Astrocyte of the spinal cord (primary cell): ENCODE measurements around the gene CHMP6.
A peak's percentile ranks its signal among the peaks of the same experiment; 100 is the strongest.

Source experiments
- DNase-seq: peaks from one replicate; pipeline ENCODE4 v3.0.0; 2011; ENCODE audit warnings: low read depth, low spot score
- H3K4me3 ChIP-seq: 2 replicates; pipeline ENCODE4 v1.5.1; 2011; ENCODE audit warnings: low read depth, mild to moderate bottlenecking, low read length, moderate library complexity
- in situ Hi-C: cut with HindIII; loops from 2 replicates; pipeline ENCODE4 v1.10.0; 2017; ENCODE audit warnings: low sequenced_read_pairs
- TF ChIP-seq, protein P1 (sequence below): IDR thresholded peaks from 2 replicates; pipeline ENCODE4 v1.5.1; 2012; ENCODE audit warnings: low read depth, mild to moderate bottlenecking, low read length, inconsistent platforms

The CHMP6 gene

GRCh38 chr17:81034779-81035520, 43.3 kb downstream of the CHMP6 start, which contains the start of gene BAIAP2:
TSS of gene BAIAP2 (plus strand) at chr17:81035151. CDS start at chr17:81035255, 104 bp downstream.
- peak; percentile 93 for DNase-seq
- in situ Hi-C loops = no loop called here
- TF ChIP-seq, protein P1, sequence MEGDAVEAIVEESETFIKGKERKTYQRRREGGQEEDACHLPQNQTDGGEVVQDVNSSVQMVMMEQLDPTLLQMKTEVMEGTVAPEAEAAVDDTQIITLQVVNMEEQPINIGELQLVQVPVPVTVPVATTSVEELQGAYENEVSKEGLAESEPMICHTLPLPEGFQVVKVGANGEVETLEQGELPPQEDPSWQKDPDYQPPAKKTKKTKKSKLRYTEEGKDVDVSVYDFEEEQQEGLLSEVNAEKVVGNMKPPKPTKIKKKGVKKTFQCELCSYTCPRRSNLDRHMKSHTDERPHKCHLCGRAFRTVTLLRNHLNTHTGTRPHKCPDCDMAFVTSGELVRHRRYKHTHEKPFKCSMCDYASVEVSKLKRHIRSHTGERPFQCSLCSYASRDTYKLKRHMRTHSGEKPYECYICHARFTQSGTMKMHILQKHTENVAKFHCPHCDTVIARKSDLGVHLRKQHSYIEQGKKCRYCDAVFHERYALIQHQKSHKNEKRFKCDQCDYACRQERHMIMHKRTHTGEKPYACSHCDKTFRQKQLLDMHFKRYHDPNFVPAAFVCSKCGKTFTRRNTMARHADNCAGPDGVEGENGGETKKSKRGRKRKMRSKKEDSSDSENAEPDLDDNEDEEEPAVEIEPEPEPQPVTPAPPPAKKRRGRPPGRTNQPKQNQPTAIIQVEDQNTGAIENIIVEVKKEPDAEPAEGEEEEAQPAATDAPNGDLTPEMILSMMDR = no peak
- H3K4me3 ChIP-seq = peak within 1 kb of the TSS; percentile 62

GRCh38 chr17:81035521-81036196, 44.0 kb downstream of the CHMP6 start:
- in situ Hi-C loops = no loop called here
- no peak for DNase-seq
- H3K4me3 ChIP-seq = peak overlapping the region; percentile 60
- TF ChIP-seq, protein P1 = no peak

DNA sequence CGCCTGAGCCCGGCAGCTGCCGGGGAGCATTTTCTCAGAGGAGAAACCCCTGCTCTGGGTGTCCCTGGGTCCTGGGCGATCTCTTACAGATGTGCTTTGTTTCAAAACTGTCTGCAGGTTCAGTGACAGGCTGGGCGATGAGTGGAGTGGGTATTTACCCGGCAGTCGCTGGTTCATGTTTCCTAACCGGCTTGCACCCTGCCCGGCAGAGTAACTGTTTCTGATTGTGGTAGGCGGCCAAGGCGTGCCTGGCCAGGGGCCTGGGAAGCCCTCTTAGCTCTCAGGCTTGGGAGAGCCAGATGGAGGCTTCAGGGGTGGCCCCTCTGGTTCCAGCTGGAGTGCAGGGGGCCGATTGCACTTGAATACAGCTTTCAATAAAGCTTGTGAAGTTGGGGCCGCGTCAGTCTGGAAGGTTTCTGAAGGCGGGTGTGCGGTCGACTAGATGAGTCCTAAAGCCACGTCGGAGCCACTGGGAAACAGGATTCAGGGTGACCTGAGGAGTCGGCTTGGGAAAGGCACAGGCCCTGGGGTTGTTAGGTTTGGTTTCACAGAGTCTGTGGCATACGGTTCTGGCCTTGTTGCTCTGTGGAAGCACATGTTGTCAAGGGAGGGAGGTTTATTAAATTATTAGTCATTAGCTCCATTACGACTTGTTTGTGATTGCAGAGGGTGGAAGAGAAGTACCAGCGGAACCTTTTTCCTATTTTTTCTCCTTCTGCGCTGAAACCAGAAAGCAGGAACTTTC, 44.7 kb downstream of the CHMP6 start:
- DNase-seq = no peak
- peak overlapping the region; percentile 60 for H3K4me3 ChIP-seq
- in situ Hi-C loops = no loop called here
- TF ChIP-seq, protein P1 = no peak

DNA sequence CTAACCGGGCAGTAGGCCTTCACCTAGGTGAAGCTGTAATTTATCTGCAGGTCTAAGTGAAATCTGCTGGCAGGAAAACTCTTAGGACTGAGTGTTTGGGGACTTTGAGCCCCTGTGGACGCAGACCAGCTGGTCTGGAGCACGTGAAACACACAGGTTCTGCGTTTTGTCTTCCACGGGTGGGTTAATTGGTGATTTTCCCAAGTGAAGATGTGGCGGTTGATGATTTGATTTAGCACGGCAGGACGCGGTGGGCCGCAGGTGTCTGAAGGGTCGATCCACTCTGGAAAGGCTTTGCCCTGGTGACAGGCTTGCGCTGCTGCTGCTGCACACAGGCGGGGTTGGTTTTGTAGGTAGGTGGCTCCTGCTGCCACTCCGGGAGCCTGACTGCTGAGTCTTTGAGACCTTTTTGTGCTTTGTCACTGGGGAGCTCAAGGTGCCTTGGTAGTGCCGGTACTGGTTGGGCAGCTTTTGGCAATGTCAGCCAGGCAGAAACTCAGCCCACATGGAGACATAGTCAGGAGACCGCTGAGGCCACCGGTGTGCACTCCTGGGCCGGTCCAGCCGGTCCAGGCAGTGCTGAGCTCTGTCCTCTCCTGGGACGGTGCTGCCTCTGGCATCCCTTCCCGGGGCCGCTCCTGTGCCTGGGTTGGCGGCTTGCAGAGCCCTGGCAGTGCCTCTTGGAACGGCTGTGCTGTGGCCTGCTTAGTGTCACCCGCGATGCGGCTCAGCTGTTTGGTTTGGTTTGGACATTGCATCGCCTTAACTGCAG, 45.6 kb downstream of the CHMP6 start:
- TF ChIP-seq, protein P1 = no peak
- H3K4me3 ChIP-seq = peak overlapping the region; percentile 60
- in situ Hi-C loops = no loop called here
- DNase-seq = no peak

GRCh38 chr17:81037798-81038733, 46.4 kb downstream of the CHMP6 start:
- DNase-seq = no peak
- in situ Hi-C loops = no loop called here
- TF ChIP-seq, protein P1 = no peak
- H3K4me3 ChIP-seq = peak overlapping the region; percentile 0
